Renal cortex interstitium (tissue), 11 donors: Measurements from ENCODE around the gene PTDSS2. TPM values are rescaled to one million over a fixed set of nuclear protein-coding genes. Genes with fewer than 3 reads are reported as not detected.

Experiments
- DNase-seq, 11 donors: peaks; one replicate each; pipeline ENCODE4 v3.0.0-alpha.2; 2013; ENCODE audit warnings: low read depth in 9 of 11, low spot score in 4 of 11; ENCODE audit errors: extremely low read depth in 1 of 11
- polyA plus RNA-seq, 3 donors: library from polyadenylated mRNA; unstranded; fragments of 120-200 nt; gene quantifications; one replicate each; pipeline ENCODE4 v1.2.1, GENCODE V29; 2013; ENCODE audit not compliant: insufficient read length in 3 of 3

The PTDSS2 gene
- polyA plus RNA-seq, 3 donors = 30.6 to 40.8 (median 35.9) TPM

GRCh38 chr11:441418-442274 lies 8.4 kb upstream of the PTDSS2 start, which contains the start of gene ANO9:
TSS of gene ANO9 (minus strand) at chr11:442011. CDS start at chr11:441926, 85 bp downstream.
- DNase-seq = peak in 1 of 11 donors; percentile 34

DNA sequence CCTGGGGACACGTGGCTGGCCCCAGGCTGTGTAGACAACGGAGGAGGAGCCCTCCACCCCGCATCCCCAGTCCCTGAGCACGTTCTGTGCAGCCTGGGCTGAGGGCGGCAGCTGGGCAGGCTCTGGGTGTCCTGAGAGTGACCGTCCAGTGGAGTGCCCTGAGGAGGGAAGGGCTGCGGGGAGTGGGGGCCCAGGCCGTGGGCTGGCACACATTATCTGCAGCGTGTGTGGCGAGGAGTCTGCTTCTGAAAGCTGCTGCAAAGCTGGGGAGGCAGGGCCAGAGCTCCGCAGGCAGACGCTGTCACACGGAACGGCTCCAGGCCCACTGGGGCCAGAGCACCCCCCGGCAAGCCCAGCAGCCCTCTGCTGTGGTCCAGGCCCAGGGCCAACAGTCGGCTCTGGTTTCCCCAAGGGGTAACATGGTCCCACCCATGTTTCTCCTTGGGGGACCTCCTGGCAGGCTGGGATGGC lies 7.4 kb upstream of the PTDSS2 start:
- no peak for DNase-seq

- no peak for DNase-seq
These were observed 6.4 kb upstream of the PTDSS2 start for GRCh38 chr11:443542-444199.

GRCh38 chr11:444396-445144 lies 5.5 kb upstream of the PTDSS2 start:
- no peak for DNase-seq

GRCh38 chr11:445765-446588 lies 4.1 kb upstream of the PTDSS2 start:
- no peak for DNase-seq

GRCh38 chr11:446891-447290 lies 3.2 kb upstream of the PTDSS2 start:
- DNase-seq = no peak

DNA sequence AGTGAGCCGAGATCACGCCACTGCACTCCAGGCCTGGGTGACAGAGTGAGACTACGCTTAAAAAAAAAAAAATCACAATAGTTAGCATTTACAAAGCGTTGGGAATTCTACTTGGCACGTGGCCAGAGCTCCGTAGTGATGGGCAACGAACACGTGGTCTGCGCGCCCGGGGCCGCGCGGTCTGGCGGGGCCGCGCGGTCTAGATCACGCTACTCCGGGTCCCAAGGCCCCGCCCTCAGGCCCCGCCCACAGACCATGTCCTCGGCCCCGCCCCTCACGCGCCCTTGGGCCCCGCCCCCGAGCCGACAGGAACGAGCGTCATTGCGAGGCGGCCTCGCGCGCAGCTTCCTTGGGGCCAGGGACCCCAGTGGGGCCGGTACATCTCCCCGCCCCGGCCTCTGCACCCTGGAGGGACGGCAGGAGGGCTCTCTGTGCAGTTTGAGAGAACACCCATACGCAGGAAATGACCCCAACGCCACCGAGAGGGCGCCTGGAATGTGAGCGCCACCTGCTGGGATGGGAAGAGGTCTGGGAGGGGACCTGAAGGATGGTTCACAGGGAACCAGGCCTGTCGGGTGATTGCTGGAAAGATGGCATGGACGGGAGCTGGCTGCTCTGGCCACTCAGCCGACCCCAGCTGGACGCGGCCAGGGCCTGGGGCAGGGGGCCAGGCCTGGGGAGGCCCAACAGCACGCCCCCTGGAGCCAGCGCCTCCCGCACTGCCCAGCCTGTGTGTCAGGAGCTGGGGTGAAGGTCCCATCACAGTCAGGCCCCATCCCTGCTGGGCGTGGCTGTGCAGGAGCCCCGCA lies 2.0 kb upstream of the PTDSS2 start:
- DNase-seq = peak; percentile 74 to 92 (median 85)

GRCh38 chr11:450809-451451 lies 851 bp downstream of the PTDSS2 start:
- DNase-seq = peak in 4 of 11 donors; percentile 24 to 71 (median 52)

DNA sequence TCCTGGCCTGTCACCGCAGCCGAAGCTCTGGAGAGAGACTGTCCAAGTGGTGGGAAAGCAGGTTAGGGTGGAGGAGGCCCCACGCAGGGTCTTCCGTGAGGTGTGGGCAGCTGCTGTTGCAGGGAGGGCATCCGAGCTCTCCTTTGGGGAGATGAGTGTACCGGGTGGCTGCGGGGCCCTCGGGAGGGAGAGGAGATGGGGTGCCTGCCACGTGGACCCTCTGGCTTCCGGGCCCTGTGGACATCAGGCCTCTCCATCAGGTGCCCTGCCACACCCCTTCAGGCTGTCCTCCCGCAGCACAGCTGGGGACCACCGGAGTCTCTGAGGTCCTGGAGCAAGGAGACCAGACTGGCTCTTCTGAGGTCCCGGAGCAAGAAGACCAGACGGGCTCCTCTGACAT lies 1.7 kb downstream of the PTDSS2 start:
- DNase-seq = no peak

DNA sequence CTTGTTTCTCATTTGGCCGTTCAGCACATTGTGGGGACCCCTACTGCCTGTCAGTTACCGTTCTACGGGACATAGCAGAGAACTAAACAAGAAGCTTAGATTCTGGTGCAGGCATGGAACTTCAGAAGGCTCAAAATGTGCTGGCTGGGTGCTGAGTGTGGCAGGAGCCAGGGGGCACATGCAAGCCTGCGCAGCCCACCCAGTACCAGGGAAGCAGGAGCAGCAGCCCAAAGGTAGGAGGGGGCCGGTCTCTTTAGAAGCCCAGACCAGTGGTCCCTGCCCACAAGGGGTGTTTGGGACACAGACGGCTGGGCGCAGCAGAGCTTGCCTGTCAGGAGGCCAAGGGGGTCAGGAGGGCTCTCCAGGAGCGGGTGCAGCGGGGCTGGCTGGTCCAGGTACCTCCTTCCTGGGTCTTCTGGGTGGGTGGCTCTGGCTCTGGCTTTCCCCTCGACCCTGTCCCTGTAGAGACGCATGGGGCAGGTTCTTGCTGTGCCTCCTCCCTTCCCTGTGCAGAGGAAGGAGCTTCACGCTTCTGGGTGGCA lies 2.2 kb downstream of the PTDSS2 start:
- DNase-seq = no peak

GRCh38 chr11:452916-453527 lies 2.9 kb downstream of the PTDSS2 start:
- no peak for DNase-seq

GRCh38 chr11:453564-453963 lies 3.5 kb downstream of the PTDSS2 start:
- no peak for DNase-seq

DNA sequence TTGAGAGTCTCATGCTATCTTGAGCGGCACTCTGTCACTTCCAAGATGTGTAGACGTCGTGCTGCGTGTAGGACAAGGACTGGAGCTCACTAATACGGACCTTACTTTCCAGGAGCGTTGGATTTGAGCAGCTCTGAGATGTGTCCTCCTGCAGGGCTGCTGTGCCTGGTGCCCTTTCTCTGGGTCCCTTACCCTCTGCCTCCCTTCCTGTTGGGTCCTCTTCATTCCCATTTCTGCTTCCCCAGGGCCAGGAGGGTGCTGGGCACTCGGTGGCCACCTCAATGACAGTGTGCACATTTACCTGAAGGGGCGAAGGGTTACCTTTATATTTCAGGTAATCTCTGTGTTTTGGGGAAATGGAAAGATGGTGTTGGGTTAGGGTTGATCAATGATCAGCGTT lies 4.0 kb downstream of the PTDSS2 start:
- DNase-seq = no peak

- DNase-seq = no peak
These were observed 4.9 kb downstream of the PTDSS2 start for GRCh38 chr11:454801-455565.

DNA sequence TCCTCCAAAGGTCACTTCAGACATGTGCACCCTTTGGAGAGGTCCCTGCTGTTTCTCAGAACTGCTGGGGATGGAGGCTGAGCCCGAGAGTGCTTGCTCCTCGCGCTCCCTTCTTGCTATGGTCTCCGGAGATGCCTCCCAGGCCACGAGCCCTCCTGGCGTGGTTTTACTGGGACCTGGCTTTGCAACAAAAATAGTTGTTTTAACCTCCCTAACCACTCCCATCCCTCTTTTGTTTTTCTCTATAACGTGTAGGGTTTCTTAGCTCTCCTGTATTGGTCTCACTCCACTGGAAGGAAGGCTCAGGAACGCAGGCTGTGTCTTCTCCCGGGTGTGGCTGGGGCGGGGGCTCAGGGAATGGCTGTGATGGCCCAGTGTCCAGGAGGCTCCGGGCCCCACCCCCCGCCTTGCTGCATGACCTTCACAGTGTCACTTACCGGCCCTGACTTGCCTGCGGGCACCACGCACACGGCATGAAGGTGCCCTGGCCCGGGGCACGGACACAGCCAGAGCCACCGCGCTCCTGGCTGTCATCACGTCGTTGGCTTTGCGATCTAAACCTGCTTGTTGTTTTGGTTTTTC lies 5.6 kb downstream of the PTDSS2 start:
- DNase-seq = no peak

DNA sequence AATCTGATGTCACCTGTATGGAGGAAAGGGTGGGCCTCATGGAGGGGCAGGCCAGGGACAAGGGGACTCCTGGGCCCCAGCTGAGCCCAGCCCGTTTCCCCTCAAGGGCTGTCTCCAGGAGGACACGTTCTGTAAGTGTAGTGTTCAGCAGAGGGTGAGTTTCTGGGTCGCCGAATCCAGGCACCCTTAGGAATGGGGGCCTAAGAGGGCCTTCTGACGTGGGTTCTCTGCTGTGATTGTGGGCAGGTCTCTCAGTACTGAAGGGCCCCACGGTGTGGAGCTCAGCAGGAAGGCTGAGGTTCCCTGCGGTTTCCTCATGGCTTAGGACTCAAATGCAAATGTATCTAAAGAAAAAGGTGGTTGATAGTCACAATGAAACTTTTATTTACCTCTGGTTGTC lies 6.5 kb downstream of the PTDSS2 start:
- DNase-seq = no peak
